GM15510 (cell line): ENCODE results near the gene NBAS.

Source experiments
- POLR2A ChIP-seq: IDR thresholded peaks from 3 replicates; pipeline ENCODE4 v1.6.1; 2011; ENCODE audit warnings: borderline replicate concordance; ENCODE audit not compliant: insufficient read length; ENCODE audit errors: extremely low read depth

NBAS gene

DNA sequence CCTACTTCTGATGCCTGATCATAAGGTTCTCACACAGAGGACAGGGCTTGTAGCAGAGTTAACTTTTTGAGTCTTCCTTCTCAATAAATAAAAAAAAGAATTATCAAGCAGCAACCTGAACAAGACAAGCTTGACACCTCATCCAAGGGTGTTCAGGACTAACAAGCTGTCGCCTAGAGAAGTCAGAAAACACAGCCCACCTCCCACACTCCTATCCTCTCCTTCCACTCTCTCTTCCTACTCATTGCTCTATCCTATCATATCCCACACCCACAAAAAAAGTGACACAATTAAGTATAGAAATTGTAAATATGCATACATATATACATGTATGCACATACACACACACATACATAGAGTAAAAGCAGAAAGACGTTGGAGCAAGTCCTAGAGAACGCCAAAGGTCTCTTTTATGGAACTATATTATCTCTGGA lies 5.4 kb downstream of the NBAS start:
- TF ChIP-seq POLR2A: no peak

DNA sequence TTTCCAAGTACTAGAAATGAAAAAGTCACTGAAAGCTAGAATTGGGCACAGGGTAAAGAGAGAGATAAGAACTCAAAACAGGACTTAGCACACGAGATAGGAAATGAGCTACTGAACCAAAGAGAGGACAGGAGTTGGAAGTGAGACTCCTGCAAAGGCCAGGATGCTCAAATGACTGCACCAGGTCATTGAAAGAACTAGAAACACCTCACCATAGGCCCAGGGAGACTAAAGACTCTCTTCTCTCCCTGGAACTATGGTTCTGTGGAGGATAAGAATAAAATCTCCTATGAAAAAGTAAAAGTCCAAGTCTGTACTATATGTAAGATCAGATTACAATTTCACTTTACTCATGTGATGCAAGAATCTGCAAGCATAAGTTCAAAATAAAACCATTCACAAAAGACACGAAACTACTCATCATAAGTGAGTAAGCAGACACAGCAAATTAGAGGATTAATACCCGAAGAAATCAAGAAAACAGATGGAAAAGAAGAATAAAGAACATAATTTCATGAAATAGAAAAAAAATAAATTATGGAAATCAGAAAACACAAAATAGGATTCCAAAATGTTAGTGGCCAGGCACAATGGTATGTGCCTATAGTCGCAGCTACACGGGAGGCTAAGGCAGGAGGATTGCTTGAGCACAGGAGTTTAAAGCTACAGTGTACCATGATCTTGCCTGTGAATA lies 6.5 kb downstream of the NBAS start:
- TF ChIP-seq POLR2A: no peak

DNA sequence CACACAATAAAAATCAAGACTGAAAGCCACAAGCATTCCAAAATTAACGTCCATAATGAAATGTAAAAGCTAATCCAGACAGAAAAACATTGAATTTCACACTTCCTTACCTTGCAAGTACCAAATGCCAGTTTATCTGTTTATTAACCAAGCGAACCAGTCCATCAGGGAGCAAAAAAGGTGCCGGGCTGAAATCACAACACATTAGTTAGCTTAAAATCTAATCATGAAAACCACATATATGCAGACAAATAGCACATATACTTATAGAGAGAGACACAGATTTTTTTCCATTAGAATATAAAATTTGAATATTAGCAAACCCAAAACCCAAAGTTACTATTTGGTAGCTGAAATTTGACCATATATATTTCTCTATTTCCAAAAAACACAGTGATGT lies 7.2 kb downstream of the NBAS start:
- no peak for TF ChIP-seq POLR2A

DNA sequence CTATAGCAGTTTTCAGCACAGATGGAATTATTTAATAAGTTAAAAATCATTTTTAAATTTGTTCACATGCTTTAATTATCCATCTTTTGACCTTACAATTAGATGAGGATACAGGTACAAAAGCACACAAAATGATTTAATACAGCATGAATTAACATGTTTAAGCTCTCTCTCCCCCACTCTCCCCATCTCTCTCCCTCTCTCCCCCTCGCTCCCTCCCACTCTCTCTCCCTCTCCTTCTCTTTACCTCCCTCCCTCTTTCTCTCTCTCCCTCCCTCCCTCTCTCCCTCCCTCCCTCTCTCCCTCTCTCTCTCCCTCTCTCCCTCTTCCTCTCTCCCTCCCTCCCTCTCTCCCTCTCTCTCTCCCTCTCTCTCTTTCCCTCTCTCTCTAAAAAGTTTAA lies 7.6 kb downstream of the NBAS start:
- TF ChIP-seq POLR2A: no peak

DNA sequence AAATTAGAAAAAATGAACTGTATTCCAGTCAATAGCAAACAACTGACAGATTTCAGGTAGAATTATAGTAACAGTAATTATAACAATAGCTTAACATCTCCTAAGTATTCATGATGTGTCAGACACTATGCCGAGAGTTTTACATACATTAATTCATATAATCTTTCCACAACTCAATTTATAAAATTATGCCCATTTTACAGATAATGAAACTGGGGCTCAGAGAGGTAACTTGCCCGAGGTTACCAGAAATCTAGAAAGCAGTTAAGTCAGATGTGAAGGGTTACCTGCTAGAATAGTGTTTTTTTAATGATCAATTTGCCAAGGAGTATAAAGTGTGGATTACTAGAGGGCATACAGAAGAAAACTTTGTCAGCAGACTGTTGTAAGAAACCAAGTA lies 12.2 kb downstream of the NBAS start:
- no peak for TF ChIP-seq POLR2A

DNA sequence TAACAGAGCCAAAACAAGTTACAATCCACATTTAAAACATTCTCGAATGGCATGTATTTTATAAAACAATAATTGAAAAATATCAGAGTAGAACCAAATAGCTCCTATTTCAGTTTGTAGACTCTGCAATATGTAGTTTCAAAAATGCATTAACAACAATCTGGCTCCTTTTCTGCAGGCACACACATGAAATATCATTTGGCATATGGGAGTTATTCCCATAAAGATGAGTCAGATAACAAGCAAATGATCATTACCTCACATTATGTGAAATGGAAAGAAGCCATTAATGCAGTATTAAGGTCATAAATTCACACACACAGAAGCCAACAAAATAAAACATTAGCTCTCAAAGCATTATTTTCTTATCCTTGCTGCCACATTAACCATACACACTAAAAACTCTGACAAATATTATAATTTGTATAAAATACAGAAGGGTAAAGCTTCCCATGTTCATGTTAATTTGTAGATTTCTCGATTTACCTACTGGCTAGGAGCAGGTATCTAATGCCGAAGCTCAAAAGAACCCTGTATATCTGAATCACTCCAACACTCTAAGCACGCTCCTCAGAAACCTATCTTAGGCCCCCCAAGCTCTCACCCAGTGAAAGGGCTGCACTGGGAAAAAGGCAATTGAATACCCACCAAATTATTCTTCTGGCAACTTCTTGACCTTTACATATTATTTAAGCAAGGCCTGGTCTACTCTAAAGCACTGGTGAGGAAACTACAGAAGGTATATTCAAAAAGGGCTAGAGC lies 13.8 kb downstream of the NBAS start:
- TF ChIP-seq POLR2A: no peak

DNA sequence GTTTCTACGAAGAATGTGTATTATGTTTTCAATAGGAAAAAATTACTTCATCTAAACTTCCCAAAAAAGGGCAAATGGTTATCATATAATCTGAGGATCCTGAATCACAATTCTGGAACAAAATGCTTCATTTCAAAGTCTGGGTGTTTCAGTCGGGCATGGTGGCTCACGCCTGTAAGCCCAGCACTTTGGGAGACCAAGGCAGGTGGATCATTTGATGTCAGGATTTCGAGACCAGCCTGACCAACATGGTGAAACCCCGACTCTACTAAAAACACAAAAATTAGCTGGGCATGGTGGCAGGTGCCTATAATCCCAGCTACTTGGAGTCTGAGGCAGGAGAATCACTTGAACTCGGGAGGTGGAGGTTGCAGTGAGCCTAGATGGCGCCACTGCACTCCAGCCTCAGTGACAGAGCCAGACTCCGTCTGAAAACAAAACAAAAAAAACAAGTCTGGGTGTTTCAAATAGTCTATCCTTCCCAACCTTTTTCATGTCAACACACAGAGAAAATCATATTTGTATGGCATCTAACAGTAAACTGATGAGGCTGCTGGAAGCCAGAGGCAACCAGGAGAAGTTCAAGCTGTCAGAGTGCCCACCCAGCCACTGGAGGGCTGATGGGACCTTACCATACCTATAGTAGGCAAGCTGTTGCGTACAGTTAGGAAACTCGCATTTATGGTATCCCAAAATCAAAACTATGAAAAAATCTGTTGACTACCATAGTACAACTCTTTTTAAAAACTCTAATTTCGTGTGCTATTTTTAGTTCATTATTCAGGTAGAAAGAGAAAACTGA lies 14.6 kb downstream of the NBAS start:
- no peak for TF ChIP-seq POLR2A

DNA sequence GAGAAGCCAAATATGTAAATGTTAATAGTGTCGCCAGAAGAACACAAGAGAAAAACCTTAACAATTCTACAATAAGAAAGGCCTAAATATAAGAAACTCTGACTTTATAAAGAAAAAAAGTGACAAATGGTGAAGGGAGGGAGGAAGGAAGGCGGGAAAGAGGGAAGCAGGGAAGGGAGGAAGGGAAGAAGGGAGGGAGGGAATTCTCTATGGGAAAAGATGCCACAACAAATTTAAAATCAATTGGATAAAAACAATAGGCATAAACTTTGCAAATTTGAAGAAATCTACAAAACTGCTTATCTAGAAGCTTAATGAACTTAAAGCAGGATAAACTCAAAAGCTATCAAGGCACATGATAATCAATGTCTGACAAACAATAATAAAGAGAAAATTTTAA lies 16.9 kb downstream of the NBAS start:
- TF ChIP-seq POLR2A: no peak

DNA sequence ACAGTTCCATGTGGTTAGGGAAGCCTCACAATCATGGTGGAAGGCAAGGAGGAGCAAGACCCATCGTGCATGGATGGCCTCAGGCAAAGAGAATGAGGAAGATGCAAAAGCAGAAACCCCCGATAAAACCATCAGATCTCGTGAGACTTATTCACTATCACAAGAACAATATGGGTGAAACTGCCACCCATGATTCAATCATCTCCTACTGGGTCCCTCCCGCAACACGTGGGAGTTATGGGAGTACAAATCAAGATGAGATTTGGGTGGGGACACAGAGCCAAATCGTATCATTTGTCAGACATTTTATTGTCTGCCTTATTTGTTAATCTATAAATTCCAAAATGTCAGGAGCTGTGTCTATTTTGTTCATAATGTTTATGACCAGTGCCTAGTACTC lies 17.6 kb downstream of the NBAS start:
- no peak for TF ChIP-seq POLR2A

DNA sequence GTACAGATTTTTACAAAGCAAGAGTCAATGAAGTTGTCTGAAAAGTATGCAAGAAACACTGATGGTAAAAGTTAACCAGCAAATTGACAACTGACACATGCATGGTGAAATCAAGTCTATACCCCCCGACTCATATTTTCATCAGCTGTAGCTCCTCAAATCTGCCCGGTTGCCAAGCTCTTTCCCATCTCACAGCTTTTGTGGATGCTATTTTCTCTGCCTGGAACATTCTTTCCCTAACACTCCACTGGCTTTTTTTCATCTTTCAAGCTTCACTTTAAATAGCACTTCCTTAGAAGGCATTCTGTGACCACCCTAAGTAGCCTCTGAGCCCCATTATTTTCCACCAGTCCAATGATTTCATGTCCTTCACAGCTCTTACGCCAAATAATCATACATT lies 18.1 kb downstream of the NBAS start:
- no peak for TF ChIP-seq POLR2A

DNA sequence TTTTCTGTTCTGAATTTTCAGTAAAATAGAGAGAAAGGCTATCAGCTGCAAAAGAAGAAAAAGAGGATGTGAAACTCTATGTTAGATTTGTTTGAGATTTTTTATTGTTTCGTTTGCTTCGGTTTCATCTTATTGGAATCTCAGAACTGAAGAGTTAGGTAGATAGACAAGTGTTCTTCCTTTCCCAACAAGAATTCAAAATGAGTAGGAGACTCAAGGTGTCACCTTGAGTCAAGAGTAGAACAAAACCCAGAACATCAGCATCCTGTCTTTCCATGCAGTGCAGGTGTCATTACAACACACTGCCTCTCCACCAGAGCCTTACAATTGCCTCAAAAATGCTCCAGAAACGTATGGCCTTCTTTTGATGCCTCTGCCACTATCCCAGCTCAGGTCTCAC lies 21.1 kb downstream of the NBAS start:
- TF ChIP-seq POLR2A: no peak

DNA sequence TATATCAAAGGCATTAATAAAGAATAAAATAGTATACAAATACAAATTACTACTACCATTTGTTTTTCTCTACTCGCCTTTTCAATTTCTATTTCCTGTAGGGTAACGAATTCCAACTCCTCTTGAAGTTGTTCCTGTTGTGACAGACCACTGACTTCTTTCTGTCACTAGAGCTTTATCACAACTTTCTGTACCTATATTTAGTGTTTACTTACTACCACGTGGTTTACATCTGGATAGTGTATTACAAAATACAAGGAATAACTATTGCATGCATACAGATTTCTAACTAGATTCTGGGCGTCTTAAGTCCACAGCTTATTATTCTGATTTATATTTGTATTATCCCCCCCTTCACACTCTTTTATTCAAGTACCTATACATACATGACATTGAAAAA lies 22.3 kb downstream of the NBAS start:
- no peak for TF ChIP-seq POLR2A

DNA sequence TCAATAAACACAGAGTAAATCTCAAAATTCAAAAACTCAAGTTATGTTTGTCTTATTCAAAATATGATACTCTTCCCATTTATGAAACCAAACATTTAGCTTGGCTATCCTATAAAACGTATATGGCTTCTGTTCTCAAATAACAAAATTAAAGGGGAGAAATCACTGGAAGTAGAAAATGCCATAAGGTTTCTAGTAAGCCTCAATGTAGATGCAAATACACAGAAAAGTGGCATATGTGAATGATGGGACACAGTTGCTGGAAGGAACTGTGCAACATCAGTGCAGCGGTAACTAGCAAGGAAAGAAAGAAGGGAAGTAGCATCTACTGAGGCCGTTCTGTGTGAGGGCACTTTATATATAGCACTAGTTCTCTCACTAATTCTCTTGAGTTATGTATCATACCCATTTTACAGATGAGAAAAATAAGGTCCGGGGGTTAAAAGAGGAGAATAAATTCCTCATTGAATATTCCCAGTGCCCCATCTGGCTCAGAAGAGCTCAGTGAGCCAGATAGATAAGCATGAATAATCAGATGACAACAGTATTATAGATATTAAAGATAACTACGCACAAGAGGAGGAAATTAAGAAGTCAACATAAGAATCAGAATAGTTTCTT lies 27.2 kb downstream of the NBAS start:
- no peak for TF ChIP-seq POLR2A

DNA sequence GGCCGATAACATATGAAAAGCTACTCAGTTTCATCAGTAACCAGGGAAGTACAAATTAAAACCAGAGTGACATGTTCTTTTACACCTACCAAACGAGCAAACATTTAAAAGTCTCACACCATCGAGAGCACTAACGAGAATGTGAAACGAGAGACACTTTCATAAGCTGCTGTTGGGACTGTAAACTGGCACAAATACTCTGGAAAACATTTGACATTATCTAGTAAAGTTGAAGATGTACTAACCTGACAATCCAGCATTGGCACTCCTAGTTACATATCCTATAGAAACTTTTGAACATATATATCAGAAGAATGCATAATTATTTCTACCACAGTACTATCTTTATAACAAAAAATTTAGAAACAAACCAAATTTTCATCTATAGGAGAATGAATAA lies 28.1 kb downstream of the NBAS start:
- no peak for TF ChIP-seq POLR2A
